Tongue (tissue), 2 donors: Measurements from ENCODE around the gene FNIP2. TPM values are rescaled to one million over a fixed set of nuclear protein-coding genes. Genes with fewer than 3 reads are reported as not detected.
"Not testable (repeated sequence)": the region's sequence is repeated elsewhere in the genome, so short reads cannot be mapped to it uniquely, and the experiment has no call there.

ENCODE experiments used
- DNase-seq: peaks from one replicate; pipeline ENCODE4 v3.0.0-alpha.2; 2015
- total RNA-seq: library from RNA; depleted of rRNA; stranded (reverse); fragments of >200 nt; gene quantifications from one replicate; pipeline ENCODE4 v1.2.3, GENCODE V29; 2014

The FNIP2 gene
- total RNA-seq, 1 donor from 2014 or later = 53.5 TPM

- DNase-seq = no peak
These were observed 48.1 kb downstream of the FNIP2 start for GRCh38 chr4:158816955-158817354.

DNA sequence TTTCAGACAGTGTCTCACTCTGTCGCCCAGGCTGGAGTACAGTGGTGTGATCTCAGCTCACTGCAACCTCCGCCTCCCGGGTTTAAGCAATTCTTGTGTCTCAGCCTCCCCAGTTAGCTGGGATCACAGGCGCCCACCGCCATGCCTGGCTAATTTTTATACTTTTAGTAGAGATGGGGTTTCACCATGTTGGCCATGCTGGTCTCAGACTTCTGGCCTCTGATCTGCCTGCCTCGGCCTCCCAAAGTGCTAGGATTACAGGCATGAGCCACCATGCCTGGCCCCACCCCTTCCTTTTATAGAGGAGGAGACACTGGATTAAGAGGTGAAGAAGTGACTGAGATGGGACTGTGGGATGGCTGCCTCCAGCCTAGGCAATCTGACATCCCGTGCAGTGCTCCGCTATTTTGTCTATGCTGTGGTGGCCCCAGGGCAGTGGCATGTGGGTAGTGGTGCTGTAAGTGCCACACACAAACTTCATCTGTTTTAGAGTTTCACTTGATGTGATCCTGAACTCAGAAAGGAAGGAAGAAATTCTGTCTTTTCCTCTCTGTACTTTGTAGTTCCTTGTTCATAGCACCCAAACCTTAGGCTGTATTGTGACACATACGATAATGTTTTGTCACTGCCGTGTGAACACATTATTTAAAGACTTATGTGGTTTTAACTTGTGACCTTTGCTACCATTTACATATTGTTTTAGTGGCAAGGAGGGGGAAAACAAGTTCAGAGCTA, 48.9 kb downstream of the FNIP2 start:
- DNase-seq = no peak

DNA sequence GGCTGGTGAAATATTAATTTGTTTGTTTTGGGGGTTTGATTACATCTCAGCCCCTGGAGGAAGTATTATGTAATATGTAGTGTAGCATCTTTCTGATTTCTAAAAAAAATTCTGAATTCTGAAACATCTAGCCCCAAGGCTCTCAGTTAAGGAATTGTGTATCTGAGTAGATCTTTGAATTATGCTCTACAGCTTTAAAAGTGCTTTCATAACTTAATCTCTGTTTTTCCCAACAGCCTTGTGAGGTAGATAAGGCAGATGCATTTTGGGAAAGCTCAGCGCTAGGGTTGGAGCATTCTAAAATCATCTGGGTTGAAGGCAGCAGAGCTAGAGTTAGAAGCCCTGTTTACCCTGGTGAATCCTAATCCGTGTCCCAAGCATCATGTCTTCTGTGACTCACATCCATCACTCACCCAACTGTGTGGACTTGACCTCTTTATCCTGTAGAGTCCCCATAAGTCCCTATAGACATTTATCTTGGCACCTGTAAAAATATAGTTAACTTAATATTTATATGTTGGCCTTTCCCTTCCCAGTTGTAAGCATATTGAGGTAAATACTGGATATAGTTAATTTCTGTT, 49.8 kb downstream of the FNIP2 start:
- no peak for DNase-seq

DNA sequence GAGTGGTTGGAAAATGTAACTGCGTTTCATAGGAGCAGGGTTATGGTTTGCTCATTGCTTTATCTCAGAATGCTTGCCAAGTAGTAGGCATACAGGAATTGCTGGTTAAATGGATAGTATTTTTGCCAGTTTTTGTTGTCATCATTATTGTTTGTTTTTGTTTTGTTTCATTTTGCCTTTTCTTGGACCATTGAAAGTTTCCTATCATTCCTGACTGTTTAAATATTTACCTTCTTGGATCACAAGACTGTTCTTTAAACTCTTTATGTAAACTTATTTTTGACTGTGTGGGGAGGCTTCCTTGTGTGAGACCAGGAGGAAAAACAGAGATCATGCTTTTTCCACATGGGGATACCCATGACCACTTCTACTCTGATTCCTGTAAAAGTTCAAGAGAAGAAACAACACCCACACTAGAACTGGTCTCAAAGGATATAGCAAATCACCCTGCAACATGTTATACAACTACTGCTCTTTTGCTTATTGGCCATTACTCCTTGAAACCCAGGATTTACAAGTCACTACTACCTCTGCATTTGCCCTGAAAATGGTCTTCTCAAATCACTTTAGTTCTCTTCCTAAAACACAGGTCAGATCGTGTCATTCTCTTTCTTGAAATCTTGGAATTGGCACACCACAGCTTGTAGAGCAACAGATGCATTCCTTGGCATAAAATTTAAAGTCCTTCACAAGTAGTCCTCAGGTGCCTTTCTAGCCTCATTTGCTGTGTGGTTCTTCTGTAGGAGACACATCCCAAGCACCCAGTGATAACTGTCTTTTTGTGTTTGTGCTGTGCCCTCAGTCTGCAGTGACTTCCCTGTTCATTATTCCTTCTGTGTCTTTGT, 51.3 kb downstream of the FNIP2 start:
- DNase-seq = no peak

- DNase-seq = no peak
These were observed 52.6 kb downstream of the FNIP2 start for GRCh38 chr4:158821228-158821971.

- DNase-seq = no peak
These were observed 53.5 kb downstream of the FNIP2 start for GRCh38 chr4:158822348-158822747.

- no peak for DNase-seq
These were observed 54.6 kb downstream of the FNIP2 start for GRCh38 chr4:158823461-158823873.

- DNase-seq = no peak
These were observed 55.8 kb downstream of the FNIP2 start for GRCh38 chr4:158824425-158825274.

DNA sequence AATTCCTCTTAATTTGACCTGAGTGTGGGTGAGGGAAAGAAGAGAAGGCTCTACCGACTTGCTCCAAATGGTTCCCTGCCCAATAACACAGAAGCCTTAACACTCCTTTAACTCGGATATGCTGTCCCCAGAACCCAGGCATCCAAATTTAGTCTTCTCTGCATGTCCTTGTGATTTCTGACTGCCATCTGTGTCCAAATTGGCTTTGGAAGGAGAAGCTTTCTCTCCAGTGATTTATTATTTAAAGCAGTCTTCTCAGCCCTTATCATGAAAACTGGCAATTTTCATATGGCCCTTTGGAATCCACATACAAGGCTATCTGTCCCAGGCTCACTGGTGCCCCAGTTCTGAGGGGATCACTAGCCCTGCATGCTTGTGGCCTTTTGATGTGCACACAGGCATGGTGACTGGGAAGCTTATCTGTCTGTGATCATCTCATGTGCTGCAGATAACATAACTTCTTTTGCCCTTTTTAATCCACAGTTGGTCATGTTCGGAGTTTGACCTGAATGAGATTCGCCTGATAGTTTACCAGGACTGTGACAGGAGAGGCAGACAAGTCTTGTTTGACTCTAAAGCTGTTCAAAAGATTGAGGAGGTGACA, 56.7 kb downstream of the FNIP2 start:
- no peak for DNase-seq

GRCh38 chr4:158826057-158826456, 57.2 kb downstream of the FNIP2 start:
- no peak for DNase-seq

DNA sequence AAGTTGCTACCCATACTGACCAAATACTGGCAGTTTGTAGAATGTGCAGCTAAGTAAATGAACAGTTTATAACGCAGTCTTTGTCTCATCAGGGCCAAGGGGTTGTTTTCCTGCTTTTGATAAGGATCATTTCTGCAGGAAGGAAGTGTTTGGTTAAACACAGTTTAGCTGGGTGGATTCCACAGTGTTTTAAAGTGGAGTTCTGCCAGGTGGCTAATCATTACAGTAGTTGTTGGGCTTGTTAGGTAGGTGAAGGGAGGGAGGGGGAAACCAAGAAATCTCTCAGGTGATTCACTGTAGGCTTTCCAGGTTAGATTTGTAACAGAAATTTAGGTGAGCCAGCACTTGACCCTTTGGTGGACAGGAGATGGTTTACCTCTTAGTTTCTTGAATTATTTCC, 58.1 kb downstream of the FNIP2 start:
- DNase-seq = no peak

DNA sequence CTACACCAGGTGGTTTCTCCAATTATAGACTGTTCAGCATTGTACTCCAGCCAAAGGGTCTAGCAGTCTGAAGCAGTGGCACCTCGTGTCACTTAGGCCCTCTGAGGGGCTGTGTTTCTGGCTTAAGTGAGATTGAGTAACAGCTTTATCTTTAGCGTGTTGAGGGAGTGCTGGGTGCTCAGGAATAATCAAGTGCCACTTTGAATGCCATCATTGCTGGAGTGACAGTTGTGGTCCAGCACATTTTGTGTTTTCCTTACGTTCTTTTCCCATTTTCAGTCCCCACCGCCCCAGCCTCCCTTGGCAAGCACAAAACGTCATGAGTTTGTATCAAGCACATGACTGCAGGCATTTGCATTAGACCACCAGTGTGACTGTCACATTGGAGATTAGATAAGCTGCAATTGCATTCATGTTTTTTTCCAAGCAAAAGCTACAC, 58.7 kb downstream of the FNIP2 start:
- no peak for DNase-seq

GRCh38 chr4:158828151-158828550, 59.3 kb downstream of the FNIP2 start:
- not testable (repeated sequence) for DNase-seq

DNA sequence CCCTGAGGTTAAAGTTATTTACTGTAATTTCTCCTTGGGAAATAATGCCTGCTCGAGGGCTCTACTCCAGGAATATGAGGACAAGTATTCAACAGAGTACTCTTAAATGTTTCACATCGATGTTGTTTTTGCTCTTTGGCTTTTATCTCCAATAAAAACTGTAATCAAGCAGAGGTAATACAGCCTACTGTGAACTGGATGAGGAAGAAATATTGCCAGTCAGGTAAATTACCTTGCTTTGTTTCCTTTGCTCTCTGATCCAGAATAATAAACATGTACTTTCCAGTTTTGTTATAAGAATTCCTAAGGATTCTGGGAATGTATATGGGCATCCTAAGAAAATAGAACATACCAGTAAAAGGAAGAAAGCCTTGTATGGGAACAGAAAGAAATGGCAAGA, 60.4 kb downstream of the FNIP2 start:
- DNase-seq = no peak

- no peak for DNase-seq
These were observed 64.8 kb downstream of the FNIP2 start for GRCh38 chr4:158833602-158834001.

- DNase-seq = no peak
These were observed 66.6 kb downstream of the FNIP2 start for GRCh38 chr4:158835226-158836001.

GRCh38 chr4:158836002-158836369, 67.2 kb downstream of the FNIP2 start:
- DNase-seq = no peak

- no peak for DNase-seq
These were observed 68.1 kb downstream of the FNIP2 start for GRCh38 chr4:158836828-158837449.

GRCh38 chr4:158837527-158838141, 68.8 kb downstream of the FNIP2 start:
- DNase-seq = no peak
